CD4-positive, alpha-beta T cell (primary cell): Measurements from ENCODE around the gene NOSTRIN. TPM values are rescaled to one million over a fixed set of nuclear protein-coding genes. Genes with fewer than 3 reads are reported as not detected.
"Not testable (repeated sequence)": the region's sequence is repeated elsewhere in the genome, so short reads cannot be mapped to it uniquely, and the experiment has no call there.

ENCODE experiments used
- ATAC-seq: fragments of 200-7000 bp; cut with Tn5 transposase; one replicate; pipeline ENCODE4 v1.10.0; 2022; ENCODE audit warnings: mild to moderate bottlenecking; ENCODE audit not compliant: poor library complexity
- CTCF ChIA-PET: fragments of 350-600 bp; sonication (Branson Sonifier 250); formaldehyde crosslinking; loops from one replicate; lab custom pipeline; 2021; ENCODE audit warnings: antibody characterized with exemption, inconsistent platforms; lab: Charles Lee
- POLR2A ChIA-PET: fragments of 350-600 bp; sonication (Branson Sonifier 250); formaldehyde crosslinking; loops from one replicate; lab custom pipeline; 2021; ENCODE audit warnings: antibody characterized with exemption, inconsistent platforms; lab: Charles Lee
- DNase-seq, 14 experiments: peaks; one replicate each; pipeline ENCODE4 v3.0.0-alpha.2; 2013 to 2020; ENCODE audit warnings: mixed read lengths in 2 of 14
- H3K27ac ChIP-seq, 2 donors: one replicate each; pipeline versions ENCODE4 v1.5.1 to v1.7.0; 2013; ENCODE audit warnings: low read length in 2 of 2, low read depth in 1 of 2, mild to moderate bottlenecking in 1 of 2
- H3K27me3 ChIP-seq, 2 experiments: 1 replicate in 1 of 2; 2 replicates in 1 of 2; pipeline versions ENCODE4 v1.6.1 to v1.7.0; 2013; ENCODE audit warnings: low read length in 2 of 2, control low read depth in 1 of 2, mild to moderate bottlenecking in 1 of 2, moderate library complexity in 1 of 2; ENCODE audit not compliant: insufficient read depth in 2 of 2, control insufficient read depth in 1 of 2
- H3K36me3 ChIP-seq: one replicate; pipeline ENCODE4 v1.6.1; 2013; ENCODE audit warnings: low read length, control low read depth; ENCODE audit not compliant: insufficient read depth
- H3K4me1 ChIP-seq: one replicate; pipeline ENCODE4 v1.6.1; 2013; ENCODE audit warnings: low read length, control low read depth; ENCODE audit not compliant: insufficient read depth
- H3K4me3 ChIP-seq: one replicate; pipeline ENCODE4 v1.5.1; 2013; ENCODE audit warnings: mild to moderate bottlenecking, low read length, moderate library complexity
- H3K9me3 ChIP-seq, 2 experiments: 1 replicate in 1 of 2; 2 replicates in 1 of 2; pipeline versions ENCODE4 v1.6.1 to v1.7.0; 2013; ENCODE audit warnings: low read length in 2 of 2, mild to moderate bottlenecking in 2 of 2, control low read depth in 1 of 2, moderate library complexity in 1 of 2; ENCODE audit not compliant: control insufficient read depth in 1 of 2, insufficient read depth in 1 of 2
- H3K27ac Mint-ChIP-seq: one replicate; pipeline ENCODE4 v1.8.0; 2020; ENCODE audit warnings: mixed read lengths
- H3K27me3 Mint-ChIP-seq: one replicate; pipeline ENCODE4 v1.8.0; 2021; ENCODE audit warnings: mixed read lengths
- H3K36me3 Mint-ChIP-seq: one replicate; pipeline ENCODE4 v1.8.0; 2021; ENCODE audit warnings: low read depth, mixed read lengths
- H3K4me1 Mint-ChIP-seq: one replicate; pipeline ENCODE4 v1.8.0; 2021; ENCODE audit warnings: low read depth, mixed read lengths
- H3K4me3 Mint-ChIP-seq: one replicate; pipeline ENCODE4 v1.8.0; 2020; ENCODE audit warnings: mild to moderate bottlenecking, mixed read lengths
- H3K9me3 Mint-ChIP-seq: one replicate; pipeline ENCODE4 v1.8.0; 2020; ENCODE audit warnings: mixed read lengths
- CTCF ChIP-seq: fragments of 200-600 bp; IDR thresholded peaks from one replicate; pipeline ENCODE4 v1.8.0; 2022; ENCODE audit warnings: antibody characterized with exemption, mild to moderate bottlenecking
- intact Hi-C, 2 experiments: fragments of 100-400 bp; cut with DNase I in 1 of 2; cut with micrococcal nuclease in 1 of 2; formaldehyde crosslinking; loops; one replicate each; pipeline versions ENCODE4 v1.15.1 to v1.9.0; 2023 to 2025; cut with DNase I, micrococcal nuclease
- total RNA-seq, 174 experiments: library from RNA in 2 of 174; stranded (reverse) in 2 of 174; gene quantifications; one replicate each; pipeline ENCODE4 v1.2.3 and lab custom pipeline; 2021 to 2026

NOSTRIN gene
- total RNA-seq, 2 experiments from 2014 or later: 0.92 to 1.0 TPM

GRCh38 chr2:168874368-168875054 lies 72.1 kb downstream of the NOSTRIN start:
- no peaks in the 10 kb centered on the region for H3K27me3 Mint-ChIP-seq
- H3K9me3 ChIP-seq: no peaks in the 10 kb centered on the region
- no peak overlapping the region for H3K4me3 ChIP-seq
- POLR2A ChIA-PET: no interaction called here
- CTCF ChIA-PET: no interaction called here
- no peaks in the 10 kb centered on the region for H3K27me3 ChIP-seq
- intact Hi-C loops: no loop called here
- ATAC-seq: no peak
- H3K36me3 Mint-ChIP-seq: no peaks in the 10 kb centered on the region
- H3K4me1 ChIP-seq: no peaks in the 10 kb centered on the region
- no peak for DNase-seq
- H3K36me3 ChIP-seq: no peaks in the 10 kb centered on the region
- H3K4me3 Mint-ChIP-seq: no peak overlapping the region
- TF ChIP-seq CTCF: no peak
- no peak overlapping the region for H3K27ac ChIP-seq
- H3K4me1 Mint-ChIP-seq: peaks cover 5% of the 10 kb centered on the region
- no peak overlapping the region for H3K27ac Mint-ChIP-seq
- H3K9me3 Mint-ChIP-seq: no peaks in the 10 kb centered on the region

- H3K9me3 Mint-ChIP-seq, H3K4me3 ChIP-seq, POLR2A ChIA-PET, H3K36me3 ChIP-seq, DNase-seq, H3K4me1 Mint-ChIP-seq, H3K27ac ChIP-seq, H3K4me1 ChIP-seq, H3K36me3 Mint-ChIP-seq, ATAC-seq, H3K4me3 Mint-ChIP-seq, H3K9me3 ChIP-seq, intact Hi-C loops, H3K27ac Mint-ChIP-seq, CTCF ChIA-PET, H3K27me3 Mint-ChIP-seq, H3K27me3 ChIP-seq: not testable (repeated sequence)
Measured at GRCh38 chr2:168882163-168882562, 79.7 kb downstream of the NOSTRIN start.

- H3K4me3 ChIP-seq: no peak overlapping the region
- ChIA-PET CTCF (no interaction called here), POLR2A (no interaction called here)
- no peaks in the 10 kb centered on the region for H3K9me3 ChIP-seq
- DNase-seq (no peak), ATAC-seq (no peak)
- H3K27ac Mint-ChIP-seq: no peak overlapping the region
- peaks cover 6% of the 10 kb centered on the region for H3K4me1 Mint-ChIP-seq
- no peaks in the 10 kb centered on the region for H3K36me3 Mint-ChIP-seq
- H3K4me3 Mint-ChIP-seq: no peak overlapping the region
- no peaks in the 10 kb centered on the region for H3K36me3 ChIP-seq
- no peaks in the 10 kb centered on the region for H3K27me3 Mint-ChIP-seq
- intact Hi-C loops: no loop called here
- no peak for TF ChIP-seq CTCF
- no peaks in the 10 kb centered on the region for H3K27me3 ChIP-seq
- no peak overlapping the region for H3K27ac ChIP-seq
- no peaks in the 10 kb centered on the region for H3K9me3 Mint-ChIP-seq
- H3K4me1 ChIP-seq: peaks cover 4% of the 10 kb centered on the region
Measured at GRCh38 chr2:168884975-168885374, 82.5 kb downstream of the NOSTRIN start.

- ChIA-PET CTCF (no interaction called here), POLR2A (no interaction called here)
- intact Hi-C loops: loop anchor here in 1 of 2 experiments (5.0 kb wide), 1 partner anchor 642 kb away; the partner anchor contains the start of gene STK39
- no peak for TF ChIP-seq CTCF
- ATAC-seq (no peak), DNase-seq (no peak)
- H3K36me3 ChIP-seq: no peaks in the 10 kb centered on the region
- peak overlapping the region; percentile 70 for H3K4me3 ChIP-seq
- H3K9me3 ChIP-seq: no peaks in the 10 kb centered on the region
- H3K27me3 ChIP-seq: no peaks in the 10 kb centered on the region
- H3K4me1 Mint-ChIP-seq: peaks cover 10% of the 10 kb centered on the region
- peaks cover 4% of the 10 kb centered on the region for H3K27me3 Mint-ChIP-seq
- no peak overlapping the region for H3K27ac Mint-ChIP-seq
- no peak overlapping the region for H3K27ac ChIP-seq
- no peaks in the 10 kb centered on the region for H3K9me3 Mint-ChIP-seq
- H3K4me3 Mint-ChIP-seq: peak overlapping the region; percentile 93
- peaks cover 6% of the 10 kb centered on the region for H3K4me1 ChIP-seq
- no peaks in the 10 kb centered on the region for H3K36me3 Mint-ChIP-seq
Measured at GRCh38 chr2:168889635-168890005, 87.2 kb downstream of the NOSTRIN start.
